GM19099 (cell line): Measurements from ENCODE around the gene GPC2.

Source experiments
- POLR2A ChIP-seq: IDR thresholded peaks from 3 replicates; pipeline ENCODE4 v1.6.1; 2011; ENCODE audit warnings: low read depth; ENCODE audit not compliant: insufficient read length; ENCODE audit errors: extremely low read depth

Gene GPC2

DNA sequence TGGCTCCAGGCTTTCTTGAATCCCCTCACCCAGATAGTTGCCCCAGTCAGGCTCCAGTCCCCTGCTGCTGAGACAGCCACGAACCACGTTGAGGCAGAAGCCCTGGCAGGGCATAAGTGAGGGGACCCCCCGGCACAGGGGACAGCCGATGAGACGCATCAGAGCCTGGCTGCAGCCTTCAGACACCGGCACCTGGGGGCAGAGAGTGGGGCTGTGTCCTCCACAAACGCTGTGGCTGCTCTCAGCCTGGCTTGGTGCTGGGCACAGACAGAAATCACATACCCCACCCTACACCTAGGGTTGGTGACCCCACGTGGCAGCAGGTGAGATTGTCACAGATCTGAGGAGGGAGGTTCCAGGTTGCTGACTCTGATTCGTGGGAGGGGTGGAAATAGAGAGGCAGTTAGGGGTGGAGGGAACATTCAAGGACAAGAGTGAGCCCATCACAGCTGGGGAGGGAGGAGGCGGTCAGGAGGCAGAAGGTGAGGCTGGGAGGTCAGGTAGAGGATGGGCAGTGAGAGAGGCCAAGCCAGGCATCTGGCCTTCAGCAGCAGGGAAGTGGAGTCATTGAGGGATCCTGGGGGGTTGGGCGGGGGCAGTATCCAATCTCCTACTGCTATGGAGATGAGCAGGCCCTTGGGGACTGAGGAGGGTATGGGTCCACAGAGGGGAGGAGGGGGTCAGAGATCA lies 3.2 kb downstream of the GPC2 start:
- no peak for TF ChIP-seq POLR2A

DNA sequence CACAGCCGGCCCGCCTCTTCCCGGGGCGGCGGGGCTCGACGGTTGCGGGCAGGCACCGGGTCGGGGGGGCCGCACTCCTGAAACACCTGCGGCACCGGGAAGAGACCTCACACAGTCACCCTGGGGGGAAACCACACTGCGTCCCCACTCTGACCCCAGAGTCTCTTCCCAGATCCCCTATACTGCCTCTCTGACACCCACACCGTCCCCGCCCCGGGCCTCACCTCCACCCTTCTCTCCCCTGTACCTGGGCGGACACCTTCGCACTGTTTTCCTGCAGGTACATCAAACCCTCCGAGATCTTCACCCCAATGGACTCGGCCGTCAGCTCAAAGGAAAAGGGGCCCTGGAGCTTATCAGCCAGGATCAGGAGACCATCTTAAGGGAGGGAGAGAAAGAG lies 5.3 kb downstream of the GPC2 start:
- no peak for TF ChIP-seq POLR2A

DNA sequence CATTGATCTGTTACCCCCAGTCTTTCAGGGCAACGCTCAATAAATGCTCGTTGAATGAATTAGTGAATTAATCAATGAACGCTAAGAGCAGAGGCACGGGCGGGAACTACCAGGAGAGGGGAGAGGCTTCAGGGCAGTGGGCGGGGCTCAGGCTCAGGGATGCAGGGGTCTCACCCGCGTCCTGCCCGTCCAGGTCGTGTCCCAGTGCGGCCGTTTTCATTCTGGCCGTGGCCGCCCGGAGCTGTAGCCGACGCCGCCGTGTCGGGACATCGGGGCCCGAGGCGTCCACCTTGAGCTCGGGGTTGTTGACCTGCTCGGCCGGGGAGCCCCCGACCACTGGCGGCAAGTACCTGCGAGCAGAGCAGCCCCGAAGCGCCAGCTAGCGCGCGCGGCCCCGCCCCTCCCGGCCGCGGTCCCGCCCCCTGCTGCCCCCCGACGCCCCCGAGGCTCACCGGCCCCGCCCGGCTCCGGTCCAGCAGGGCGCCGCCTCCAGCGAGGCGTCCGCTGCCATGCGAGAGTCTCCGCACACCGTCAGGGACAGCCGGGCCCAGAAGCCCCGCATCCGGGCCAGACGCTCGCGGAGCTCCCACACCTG lies 6.0 kb downstream of the GPC2 start:
- no peak for TF ChIP-seq POLR2A

DNA sequence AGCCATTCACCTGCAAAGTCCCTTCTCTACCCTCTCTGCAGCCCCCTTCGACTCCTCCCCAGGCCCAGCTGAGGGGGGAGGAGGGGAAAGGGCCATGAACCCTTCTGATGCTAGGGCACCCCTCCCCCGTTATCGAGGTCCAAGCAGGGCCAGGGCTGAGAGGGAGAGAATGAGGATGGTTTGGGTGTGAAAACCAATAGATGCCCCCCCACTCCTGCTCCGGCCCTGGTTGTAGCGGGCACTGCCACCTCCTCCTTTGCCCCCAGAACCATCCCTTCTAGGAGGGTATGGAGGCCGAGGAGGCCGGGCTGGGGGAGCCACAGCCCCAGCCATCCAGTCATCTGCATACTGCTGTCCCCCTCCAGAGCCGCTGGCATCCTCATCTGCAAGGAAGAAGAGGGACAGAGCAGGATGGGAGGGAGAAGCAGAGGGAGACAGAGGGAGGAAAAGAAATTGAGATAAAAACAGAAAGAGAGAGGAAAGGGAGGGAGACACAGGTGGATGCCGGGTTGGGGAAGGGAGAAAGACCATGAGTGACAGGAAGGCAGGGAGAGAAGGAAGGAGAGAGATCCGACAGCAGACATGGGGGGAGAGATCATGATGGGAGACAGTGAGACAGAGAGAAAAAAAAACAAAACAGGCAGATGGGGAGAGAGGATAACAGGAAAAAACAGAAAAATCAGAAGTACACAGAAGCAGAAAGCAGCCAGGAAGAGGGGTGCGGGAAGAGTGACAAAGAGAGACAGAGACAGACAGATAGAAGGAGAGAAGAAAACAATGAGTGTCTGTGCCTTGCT lies 6.9 kb downstream of the GPC2 start:
- no peak for TF ChIP-seq POLR2A

DNA sequence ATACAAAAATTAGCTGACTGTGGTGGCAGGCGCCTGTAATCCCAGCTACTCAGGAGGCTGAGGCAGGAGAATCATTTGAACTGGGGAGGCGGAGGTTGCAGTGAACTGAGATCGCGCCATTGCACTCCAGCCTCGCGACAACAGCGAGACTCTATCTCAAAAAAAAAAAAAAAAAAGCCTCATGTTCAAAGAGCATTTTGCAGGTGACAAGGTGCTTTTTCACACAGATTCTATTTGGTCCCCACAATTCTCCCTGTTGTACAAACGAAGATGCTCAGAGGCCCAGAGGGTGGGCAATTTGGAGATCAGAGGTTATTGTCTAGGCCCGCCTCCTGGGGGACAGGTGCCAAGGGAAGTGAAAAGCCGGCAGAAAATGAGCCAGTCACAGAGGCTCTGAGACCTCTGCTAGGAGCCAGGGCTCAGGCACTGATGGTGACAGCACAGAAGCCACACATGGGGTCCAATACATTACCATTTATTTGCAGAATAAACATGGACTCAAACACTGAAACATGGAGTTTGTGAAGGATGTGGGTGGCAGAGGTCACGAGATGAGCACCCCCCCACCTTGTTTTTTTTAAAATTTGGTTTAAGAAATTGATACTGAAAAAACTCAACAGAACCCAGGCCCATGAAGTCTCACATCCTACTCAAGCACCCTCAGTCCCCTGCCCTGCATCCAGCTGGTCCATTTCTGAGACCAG lies 7.9 kb downstream of the GPC2 start:
- no peak for TF ChIP-seq POLR2A

DNA sequence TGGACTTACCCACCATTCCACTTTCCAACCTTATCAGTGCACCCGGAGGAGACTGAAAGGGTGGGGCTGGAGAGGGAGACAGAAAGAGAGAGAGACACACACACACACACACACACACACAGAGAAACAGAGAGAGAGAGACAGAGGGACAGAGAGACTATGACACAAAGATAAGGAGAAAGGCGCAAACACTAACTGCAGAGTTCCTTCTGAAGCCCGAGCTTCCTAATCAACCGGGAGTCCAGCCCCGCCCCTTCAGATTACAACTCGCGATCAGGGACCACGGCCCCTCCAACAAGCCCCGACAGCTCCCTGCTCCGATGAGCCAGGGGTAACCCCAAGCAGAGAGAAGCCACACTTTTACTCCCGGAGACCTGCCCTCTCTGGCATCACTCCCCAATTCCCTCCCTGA lies 9.3 kb downstream of the GPC2 start:
- TF ChIP-seq POLR2A: no peak

DNA sequence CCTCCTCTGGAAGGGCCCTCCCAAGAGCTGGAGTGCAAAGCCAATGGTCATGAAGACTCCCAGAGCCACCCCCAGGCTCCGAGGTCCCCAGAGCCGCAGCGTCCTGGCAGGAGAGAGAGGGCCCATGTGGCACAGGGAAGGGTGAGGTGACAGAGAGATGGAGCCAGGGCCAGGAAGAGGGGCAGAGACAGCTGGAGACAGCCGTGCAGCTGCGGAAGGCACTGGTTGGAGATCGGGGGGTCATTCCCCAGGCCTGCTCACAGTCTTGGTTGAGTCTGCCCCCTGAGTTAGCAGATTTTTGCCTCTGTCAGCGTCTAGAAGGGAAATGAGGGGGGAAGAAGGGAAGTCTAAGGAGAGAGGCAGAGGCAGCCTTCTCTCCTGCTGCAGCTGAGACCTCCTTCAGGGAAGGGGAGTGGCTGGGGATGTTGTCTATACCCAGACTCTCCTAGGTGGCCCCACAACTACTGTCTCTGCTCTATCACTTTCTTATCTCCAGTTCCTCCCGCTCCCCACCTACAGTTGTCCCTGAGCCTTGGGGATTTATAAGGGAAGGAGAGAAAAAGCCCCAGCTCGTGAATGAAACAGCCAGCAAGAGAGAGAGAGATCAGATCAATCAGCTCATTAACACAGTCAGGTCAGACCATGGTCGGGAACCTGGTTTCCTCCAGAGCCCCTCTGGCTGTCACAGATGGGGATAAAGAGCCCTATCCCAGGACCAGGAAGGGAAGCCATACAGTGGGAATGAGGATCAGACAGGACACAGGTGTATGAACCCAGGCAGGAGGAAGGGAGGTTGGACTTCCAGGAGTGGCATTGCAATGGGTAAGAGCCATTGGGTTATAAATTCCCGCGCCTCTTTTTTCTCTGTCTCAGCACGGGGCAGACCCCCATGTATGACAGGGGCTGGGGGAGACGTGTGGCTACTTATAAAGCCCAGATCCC lies 9.9 kb downstream of the GPC2 start:
- TF ChIP-seq POLR2A: no peak

DNA sequence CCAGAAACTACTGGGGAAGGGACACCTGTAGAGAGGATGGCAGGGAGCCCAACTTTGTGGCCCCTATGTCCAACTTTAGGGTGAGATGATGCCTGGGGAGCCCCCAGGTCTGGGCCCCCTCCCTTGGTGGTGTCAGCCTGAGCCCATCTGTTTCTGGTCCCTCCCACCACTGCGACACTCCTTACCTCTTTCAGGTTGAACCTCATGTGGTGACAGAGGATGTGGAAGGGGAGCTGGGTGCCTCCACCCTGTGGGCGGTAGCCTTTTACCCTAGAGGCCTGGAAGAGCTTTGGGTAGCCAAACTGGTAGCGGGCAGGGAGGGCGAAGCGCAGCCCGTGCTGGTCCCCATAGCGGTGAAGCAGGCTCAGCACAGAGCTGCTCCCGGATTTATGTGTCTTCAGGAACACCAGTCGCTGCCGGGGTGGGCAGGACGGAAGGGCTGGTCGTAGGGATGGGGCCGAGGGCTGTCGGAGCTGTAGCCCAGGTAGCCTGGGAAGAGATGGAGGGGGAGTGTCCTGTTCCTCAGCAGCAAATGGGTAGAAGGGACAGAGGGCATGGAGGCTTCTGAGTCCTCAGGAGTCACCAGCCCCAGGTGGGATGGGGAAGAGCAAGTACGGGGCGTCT lies 10.8 kb downstream of the GPC2 start:
- no peak for TF ChIP-seq POLR2A

DNA sequence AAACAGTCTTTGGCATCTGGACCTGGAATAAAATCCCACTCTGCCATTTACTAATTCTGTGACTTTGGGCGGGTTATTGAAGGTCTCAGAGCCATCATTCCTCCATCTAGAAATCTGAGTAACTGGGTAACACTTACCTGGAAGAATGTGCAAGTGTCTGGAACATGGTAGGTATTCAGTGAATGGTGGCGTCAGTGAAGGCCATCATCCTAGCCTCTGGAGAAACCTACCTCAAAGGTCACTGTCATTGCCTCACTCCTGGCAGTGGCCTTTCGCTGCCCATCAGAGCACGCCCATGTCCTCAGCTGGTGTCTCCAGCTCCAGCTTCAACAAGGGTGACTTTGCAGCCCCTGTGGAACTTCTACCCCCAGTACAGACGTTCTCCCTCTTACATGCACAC lies 13.3 kb downstream of the GPC2 start:
- no peak for TF ChIP-seq POLR2A

DNA sequence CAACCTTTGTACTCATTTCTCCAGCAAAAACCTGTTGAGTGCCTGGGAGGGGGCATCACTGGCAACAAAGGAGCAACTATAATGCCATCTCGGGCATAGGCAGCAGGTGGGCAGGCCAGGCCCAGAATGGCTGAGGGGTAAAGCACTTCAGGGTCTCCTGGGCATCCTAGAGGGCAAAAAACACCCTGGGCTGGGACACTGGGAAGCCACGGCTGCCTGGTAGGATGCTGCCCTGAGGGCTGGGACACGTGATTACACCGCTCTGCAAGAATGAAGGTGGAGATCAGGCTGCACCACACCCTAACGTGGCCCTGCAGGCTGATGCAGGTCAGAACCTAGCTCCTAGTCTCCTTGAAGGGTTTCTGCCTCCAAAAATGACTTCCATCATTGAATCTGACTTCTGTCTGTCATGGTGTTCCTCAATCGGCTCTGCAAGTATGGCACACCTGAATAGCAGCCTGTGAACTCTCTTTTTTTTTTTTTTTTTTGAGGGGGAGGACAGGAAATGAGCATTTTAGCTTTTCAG lies 14.1 kb downstream of the GPC2 start:
- no peak for TF ChIP-seq POLR2A

DNA sequence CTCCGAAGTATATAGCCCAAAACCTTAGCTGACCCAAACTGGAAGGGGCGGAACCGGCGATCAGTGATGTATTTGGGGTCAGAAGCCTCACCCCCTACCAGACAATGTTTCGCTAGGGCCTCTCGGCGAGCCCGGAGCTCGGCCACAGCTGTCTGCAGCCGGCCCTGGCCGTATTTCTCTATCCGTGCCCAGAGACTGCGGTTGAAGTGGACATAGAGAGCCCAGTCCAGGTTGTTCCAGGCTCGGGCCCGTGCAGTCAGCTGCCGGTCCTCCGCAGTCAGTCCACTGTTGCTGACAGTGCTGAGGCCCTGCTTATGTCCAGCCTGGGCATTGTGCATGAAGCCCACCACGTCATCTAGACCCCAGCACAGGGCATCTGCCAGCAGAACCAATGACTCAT lies 17.1 kb downstream of the GPC2 start:
- TF ChIP-seq POLR2A: no peak

DNA sequence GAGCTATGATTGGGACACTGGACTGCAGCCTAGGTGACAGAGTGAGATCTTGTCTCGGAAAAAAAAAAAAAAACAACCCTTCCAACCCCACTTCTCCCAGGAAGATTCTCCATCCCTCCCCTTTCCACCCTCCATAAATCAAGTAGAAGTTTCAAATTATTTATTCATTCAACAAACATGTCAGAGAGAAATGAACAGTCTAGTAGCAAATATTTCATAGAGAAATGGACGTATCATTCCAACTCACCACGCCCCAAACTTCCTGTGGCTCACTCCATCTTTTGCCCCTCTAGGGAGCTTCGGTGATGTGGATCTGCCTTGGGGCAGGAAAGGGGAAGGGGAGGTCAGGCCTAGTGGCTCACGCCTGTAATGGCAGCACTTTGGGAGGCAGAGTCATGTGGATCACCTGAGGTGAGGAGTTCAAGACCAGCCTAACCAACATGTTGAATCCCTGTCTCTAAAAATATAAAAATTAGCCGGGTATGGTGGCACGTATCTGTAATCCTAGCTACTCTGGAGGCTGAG lies 18.0 kb downstream of the GPC2 start:
- TF ChIP-seq POLR2A: no peak
